ENCODE results near the gene RNASE13. TPM values are rescaled to one million over a fixed set of nuclear protein-coding genes. Genes with fewer than 3 reads are reported as not detected.
"Not testable (repeated sequence)": the region's sequence is repeated elsewhere in the genome, so short reads cannot be mapped to it uniquely, and the experiment has no call there.

The RNASE13 gene
- total RNA-seq, 4 donors from 2014 or later: not detected

DNA sequence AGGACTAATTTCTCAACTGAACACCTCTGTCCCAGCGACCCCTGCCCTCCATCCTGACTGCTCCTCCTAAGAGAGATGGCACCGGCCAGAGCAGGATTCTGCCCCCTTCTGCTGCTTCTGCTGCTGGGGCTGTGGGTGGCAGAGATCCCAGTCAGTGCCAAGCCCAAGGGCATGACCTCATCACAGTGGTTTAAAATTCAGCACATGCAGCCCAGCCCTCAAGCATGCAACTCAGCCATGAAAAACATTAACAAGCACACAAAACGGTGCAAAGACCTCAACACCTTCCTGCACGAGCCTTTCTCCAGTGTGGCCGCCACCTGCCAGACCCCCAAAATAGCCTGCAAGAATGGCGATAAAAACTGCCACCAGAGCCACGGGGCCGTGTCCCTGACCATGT is 8.3 kb upstream of the RNASE13 start:
- Histone ChIP-seq H3K4me1 (peaks cover 0 to 31% (median 3%) of the 10 kb centered on the region in 4 donors), H3K27me3 (no peaks in the 10 kb centered on the region), H3K4me3 (no peak overlapping the region), H3K9me3 (no peaks in the 10 kb centered on the region), H3K36me3 (no peaks in the 10 kb centered on the region), H3K27ac (no peak overlapping the region)
- TF ChIP-seq, protein P1, sequence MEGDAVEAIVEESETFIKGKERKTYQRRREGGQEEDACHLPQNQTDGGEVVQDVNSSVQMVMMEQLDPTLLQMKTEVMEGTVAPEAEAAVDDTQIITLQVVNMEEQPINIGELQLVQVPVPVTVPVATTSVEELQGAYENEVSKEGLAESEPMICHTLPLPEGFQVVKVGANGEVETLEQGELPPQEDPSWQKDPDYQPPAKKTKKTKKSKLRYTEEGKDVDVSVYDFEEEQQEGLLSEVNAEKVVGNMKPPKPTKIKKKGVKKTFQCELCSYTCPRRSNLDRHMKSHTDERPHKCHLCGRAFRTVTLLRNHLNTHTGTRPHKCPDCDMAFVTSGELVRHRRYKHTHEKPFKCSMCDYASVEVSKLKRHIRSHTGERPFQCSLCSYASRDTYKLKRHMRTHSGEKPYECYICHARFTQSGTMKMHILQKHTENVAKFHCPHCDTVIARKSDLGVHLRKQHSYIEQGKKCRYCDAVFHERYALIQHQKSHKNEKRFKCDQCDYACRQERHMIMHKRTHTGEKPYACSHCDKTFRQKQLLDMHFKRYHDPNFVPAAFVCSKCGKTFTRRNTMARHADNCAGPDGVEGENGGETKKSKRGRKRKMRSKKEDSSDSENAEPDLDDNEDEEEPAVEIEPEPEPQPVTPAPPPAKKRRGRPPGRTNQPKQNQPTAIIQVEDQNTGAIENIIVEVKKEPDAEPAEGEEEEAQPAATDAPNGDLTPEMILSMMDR (IDR thresholded peaks at IDR 0.05): no peak
- TF ChIP-seq POLR2A (IDR thresholded peaks at IDR 0.05): no peak
- no peak for DNase-seq

DNA sequence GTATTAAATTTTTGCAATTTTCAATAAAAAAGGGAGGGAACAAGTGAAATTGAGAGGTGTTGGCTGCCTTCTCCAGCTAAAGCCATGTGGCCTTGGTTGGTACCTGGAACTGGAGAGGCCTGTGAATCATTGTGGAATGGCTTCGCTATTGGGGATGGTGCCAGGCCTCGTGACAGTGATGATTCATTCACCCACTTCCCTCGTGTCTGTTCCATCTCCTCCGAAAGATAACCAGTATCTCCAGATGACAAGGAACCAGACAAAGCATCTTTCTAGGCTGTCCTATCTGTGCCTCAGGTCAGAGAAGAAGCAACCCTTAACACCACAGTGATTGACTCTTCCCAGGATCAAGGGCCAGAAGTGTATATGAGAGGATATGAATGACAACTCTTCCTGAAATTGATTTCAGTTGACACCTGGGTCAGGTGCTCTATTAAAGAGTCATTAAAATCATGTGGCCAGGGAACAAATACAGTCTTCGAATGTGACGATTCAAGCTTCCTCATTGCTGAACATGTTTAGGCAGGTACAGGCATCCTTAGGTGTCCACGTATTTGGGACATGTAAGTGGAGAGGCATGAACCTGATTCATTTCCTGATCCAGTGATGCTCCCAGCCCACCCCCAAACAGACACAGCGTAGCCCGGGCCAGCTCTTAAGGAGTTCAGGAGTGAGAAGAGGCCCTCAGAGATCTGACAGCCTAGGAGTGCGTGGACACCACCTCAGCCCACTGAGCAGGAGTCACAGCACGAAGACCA is 7.2 kb upstream of the RNASE13 start, which contains the start of gene RNASE7:
Gene RNASE7 (plus strand): TSS at position 687 of the 758 bp plus-strand sequence. CDS start 631 bp downstream, outside the sequence.
- TF ChIP-seq, protein P1 (IDR thresholded peaks at IDR 0.05): no peak
- no peak for TF ChIP-seq POLR2A (IDR thresholded peaks at IDR 0.05)
- Histone ChIP-seq H3K27me3 (no peaks in the 10 kb centered on the region), H3K27ac (no peak within 1 kb of the TSS), H3K36me3 (no peaks in the 10 kb centered on the region), H3K4me1 (peaks cover 0 to 32% (median 3%) of the 10 kb centered on the region in 4 donors), H3K4me3 (no peak within 1 kb of the TSS), H3K9me3 (no peaks in the 10 kb centered on the region)
- no peak for DNase-seq

DNA sequence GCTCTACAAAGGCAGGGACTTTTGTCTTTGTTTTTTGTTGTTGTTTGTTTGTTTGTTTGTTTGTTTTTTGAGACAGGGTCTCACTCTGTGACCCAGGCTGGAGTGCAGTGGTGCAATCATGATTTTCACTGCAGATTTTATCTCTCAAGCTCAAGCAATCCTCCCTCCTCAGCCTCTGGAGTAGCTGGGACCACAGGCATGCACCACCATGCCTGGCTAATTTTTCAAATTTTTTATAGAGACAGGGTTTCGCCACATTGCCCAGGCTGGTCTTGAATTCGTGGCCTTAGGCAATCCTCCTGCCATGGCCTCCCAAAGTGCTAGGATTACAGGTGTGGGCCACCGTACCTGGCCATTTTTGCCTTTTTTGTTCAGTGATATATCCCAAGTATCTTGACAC is 6.3 kb upstream of the RNASE13 start:
- not testable (repeated sequence) for H3K27me3 ChIP-seq, H3K36me3 ChIP-seq, DNase-seq, H3K4me3 ChIP-seq, H3K27ac ChIP-seq, H3K9me3 ChIP-seq
- peaks cover 0 to 32% (median 3%) of the 10 kb centered on the region in 4 donors for H3K4me1 ChIP-seq

DNA sequence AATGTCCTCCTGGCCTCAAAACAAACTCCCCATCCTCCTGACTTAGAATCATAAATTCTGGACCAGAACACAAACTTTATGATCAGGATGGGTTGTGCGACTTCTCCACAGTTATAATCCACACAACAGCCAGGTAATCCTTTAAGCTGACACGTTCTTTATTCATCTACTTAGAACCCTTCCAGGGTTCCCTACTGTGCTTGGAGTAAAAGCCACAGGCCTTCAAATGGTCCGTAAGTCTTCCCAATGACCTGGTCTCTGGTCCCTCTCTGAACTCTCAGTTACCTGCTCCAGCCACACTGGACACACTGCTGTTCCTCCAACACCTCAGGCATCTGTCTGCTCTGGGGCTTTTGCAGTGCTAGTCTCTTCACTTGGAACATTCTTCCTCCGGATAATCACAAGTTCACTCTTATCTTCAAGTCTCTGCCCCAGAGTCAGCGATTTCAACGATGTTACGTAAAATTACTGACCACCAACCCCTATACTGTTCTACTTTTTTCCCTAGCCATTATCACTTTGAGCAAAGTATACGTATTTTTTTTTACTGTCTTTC is 5.8 kb upstream of the RNASE13 start:
- no peaks in the 10 kb centered on the region for H3K36me3 ChIP-seq
- no peak for TF ChIP-seq POLR2A (IDR thresholded peaks at IDR 0.05)
- TF ChIP-seq, protein P1 (IDR thresholded peaks at IDR 0.05): peak in 1 of 6 experiments; percentile 3
- H3K27ac ChIP-seq: no peak overlapping the region
- H3K27me3 ChIP-seq: no peaks in the 10 kb centered on the region
- H3K4me1 ChIP-seq: peaks cover 0 to 32% (median 3%) of the 10 kb centered on the region in 4 donors
- no peaks in the 10 kb centered on the region for H3K9me3 ChIP-seq
- DNase-seq: no peak
- H3K4me3 ChIP-seq: no peak overlapping the region

DNA sequence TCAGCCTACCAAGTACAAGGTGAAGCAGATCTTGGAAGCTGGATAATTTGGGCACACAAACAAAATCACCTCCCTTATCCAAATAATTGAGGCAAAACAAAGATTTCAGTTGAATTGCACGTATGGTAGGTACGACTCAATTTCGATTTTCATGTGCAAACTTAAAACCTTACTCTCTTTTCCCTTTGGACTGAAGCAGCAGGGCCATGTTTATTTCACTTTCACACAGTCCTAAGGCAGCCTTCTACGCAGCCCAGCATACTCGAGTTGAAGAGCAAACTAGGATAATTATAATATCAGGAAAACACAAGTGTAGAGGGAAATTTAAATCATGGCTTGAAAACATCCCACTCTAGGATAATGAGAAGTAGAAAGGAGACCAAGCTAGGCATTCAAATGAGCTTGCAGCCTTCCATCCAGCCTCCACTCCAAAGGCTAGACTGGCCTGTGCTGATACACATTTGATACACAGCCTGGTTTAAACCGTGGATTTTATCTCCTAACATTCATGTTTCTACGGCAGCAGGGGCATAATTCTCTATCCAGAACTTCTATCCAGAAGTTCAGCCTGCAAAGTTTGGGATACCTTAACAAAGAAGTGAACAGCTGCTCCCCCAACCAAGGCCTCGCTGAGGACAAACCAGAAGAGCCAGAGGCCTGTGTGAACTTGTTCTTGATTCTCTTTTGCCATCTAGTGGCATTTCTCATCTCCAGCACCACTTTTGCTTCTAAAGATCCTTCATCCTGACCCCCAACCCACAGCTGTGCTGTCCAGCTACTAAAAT is 5.2 kb upstream of the RNASE13 start:
- DNase-seq: peak in 2 of 3 donors; percentile 24 to 57
- Histone ChIP-seq H3K27me3 (no peaks in the 10 kb centered on the region), H3K9me3 (no peaks in the 10 kb centered on the region), H3K27ac (peak overlapping the region; percentile 29 to 74 (median 49)), H3K36me3 (no peaks in the 10 kb centered on the region), H3K4me3 (no peak overlapping the region), H3K4me1 (peaks cover 0 to 32% (median 3%) of the 10 kb centered on the region in 4 donors)
- no peak for TF ChIP-seq POLR2A (IDR thresholded peaks at IDR 0.05)
- TF ChIP-seq, protein P1 (IDR thresholded peaks at IDR 0.05): peak; percentile 10 to 77 (median 60)

Data from Peyer's patch (tissue), 4 donors.